ENCODE data around the gene UHMK1.

The UHMK1 gene

DNA sequence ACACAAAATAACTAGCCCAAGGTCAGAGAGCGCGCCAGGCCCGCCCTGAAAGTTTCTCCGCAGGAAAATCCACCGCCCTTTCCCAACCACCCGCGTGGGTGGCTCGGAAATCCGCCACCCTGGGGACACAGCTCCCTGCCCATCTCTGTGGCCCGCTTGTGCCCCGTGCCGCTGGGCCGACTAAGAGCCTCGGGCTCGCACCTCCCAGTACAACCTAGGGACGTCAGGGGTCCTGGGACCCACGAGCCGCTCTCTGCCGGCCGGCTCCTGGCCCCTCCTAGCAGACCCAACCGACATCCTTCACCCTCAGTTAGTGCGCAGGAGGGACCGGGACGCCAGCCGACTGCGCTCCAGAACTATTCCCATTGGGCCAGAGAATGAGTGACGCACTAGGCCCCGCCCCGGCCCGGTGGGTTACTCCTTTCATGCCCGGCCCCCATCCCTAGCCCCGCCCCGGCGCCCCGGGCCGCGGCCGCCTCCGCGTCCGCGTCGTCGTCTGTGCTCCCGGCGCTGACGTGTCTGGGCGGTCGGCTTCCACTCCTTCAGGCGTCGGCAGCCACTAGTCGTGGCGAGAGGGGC, 63.5 kb downstream of the UHMK1 start:
- DNase-seq (ENCODE audit: extremely low read depth, insufficient read length), result peak; percentile 95
- TF ChIP-seq CTCF (IDR thresholded peaks at IDR 0.05; ENCODE audit: insufficient read depth, low read length, poor library complexity, severe bottlenecking), result no peak
- no peaks in the 10 kb centered on the region for H3K27me3 ChIP-seq (replicated peaks; ENCODE audit: control insufficient read depth, insufficient read depth, low read length)
- H3K4me3 ChIP-seq (replicated peaks; ENCODE audit: low read depth, low read length), result peak overlapping the region; percentile 76
- H3K36me3 ChIP-seq (ENCODE audit: control insufficient read depth, insufficient read depth, low read length), result no peaks in the 10 kb centered on the region

DNA sequence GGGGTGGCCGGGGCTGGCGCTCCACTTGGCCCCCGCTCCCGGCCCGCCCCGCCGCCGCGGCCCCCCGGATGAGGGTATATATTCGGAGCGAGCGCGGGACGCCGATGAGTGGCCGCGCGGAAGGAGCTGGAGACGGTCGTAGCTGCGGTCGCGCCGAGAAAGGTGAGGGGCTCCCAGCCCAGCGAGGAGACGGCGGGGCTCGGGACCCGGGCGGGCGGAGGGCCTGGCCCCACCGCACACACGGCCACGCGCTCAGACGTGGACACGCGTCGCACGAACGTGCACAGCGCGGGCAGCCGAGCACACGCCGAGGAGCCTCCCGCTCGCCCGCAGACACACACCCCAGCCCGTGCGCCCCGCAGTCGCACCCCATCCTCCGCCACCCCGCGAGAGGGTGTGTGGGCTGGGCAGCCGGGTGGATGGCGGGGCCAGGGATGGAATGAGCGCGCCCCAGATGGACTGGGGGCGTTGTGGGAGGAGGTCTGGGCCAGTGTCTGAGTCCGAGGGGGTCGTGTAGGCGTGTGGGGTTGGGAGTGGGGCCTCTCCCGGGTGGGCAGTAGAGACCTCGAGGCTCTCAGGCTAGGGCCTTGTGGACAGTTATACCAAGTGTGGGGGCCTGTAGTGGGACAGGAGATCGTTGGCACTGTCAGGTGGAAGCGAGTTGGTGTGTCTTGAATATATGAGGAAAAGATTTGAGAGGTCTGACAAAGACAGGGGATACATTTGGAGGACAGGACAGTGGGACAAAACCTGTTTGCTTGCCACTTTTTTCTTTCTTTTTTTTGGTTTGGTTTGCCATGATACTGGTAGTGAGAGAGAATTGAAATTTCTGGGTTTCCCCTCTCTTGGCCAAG, 64.2 kb downstream of the UHMK1 start, which contains the start of gene UAP1:
UAP1 (plus strand) TSS at position 107 of the 854 bp plus-strand sequence. CDS start 4,347 bp downstream, outside the sequence.
- TF ChIP-seq CTCF (IDR thresholded peaks at IDR 0.05; ENCODE audit: insufficient read depth, low read length, poor library complexity, severe bottlenecking), result no peak
- Histone ChIP-seq H3K36me3 (ENCODE audit: control insufficient read depth, insufficient read depth, low read length) (no peaks in the 10 kb centered on the region), H3K27me3 (replicated peaks; ENCODE audit: control insufficient read depth, insufficient read depth, low read length) (no peaks in the 10 kb centered on the region), H3K4me3 (replicated peaks; ENCODE audit: low read depth, low read length) (peak within 1 kb of the TSS; percentile 76)
- DNase-seq (ENCODE audit: extremely low read depth, insufficient read length), result no peak

GRCh38 chr1:162562470-162562828, 64.8 kb downstream of the UHMK1 start:
- Histone ChIP-seq H3K36me3 (ENCODE audit: control insufficient read depth, insufficient read depth, low read length) (no peaks in the 10 kb centered on the region), H3K27me3 (replicated peaks; ENCODE audit: control insufficient read depth, insufficient read depth, low read length) (no peaks in the 10 kb centered on the region), H3K4me3 (replicated peaks; ENCODE audit: low read depth, low read length) (peak overlapping the region; percentile 76)
- TF ChIP-seq CTCF (IDR thresholded peaks at IDR 0.05; ENCODE audit: insufficient read depth, low read length, poor library complexity, severe bottlenecking), result no peak
- no peak for DNase-seq (ENCODE audit: extremely low read depth, insufficient read length)

DNA sequence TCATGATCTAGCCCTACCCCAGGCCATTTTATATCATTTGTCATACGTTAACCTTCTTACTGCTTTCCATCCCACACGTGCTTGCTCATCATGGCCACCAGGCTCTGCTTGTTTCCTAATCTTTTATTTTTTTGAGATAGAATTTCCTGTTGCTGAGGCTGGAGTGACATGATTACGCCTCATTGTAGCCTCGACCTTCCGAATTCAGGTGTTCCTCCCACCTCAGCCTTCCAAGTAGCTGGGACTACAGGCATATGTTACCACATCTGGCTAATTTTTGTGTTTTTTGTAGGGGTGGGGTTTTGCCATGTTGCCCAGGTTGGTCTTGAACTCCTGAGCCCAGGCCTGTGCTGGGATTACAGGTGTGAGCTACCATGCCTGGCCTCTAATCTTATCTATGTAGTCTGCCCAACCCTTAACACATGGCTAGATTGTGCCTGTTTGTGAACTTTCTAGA, 67.2 kb downstream of the UHMK1 start:
- no peak overlapping the region for H3K4me3 ChIP-seq (replicated peaks; ENCODE audit: low read depth, low read length)
- no peak for TF ChIP-seq CTCF (IDR thresholded peaks at IDR 0.05; ENCODE audit: insufficient read depth, low read length, poor library complexity, severe bottlenecking)
- no peaks in the 10 kb centered on the region for H3K27me3 ChIP-seq (replicated peaks; ENCODE audit: control insufficient read depth, insufficient read depth, low read length)
- H3K36me3 ChIP-seq (ENCODE audit: control insufficient read depth, insufficient read depth, low read length), result no peaks in the 10 kb centered on the region; the same call in 1 of the 2 replicates
- DNase-seq (ENCODE audit: extremely low read depth, insufficient read length), result no peak

DNA sequence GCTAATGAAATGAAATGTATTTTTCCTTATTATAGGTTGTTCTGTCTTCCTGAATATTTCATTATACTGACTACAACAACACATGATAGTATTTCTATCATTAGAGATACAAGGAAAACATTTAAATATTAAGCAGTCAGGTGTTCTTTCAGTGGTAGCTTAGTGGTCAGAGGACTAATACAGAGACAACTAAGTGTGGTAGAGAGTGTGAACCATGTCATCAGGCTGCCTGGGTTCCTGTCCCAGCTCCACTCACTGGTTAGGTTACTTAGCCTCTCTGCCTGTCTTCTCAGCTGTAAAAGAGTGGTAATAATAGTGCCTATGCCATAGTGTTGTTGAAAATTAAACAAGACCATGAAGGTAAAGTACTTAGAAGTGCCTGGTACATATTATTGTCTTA, 67.8 kb downstream of the UHMK1 start:
- TF ChIP-seq CTCF (IDR thresholded peaks at IDR 0.05; ENCODE audit: insufficient read depth, low read length, poor library complexity, severe bottlenecking), result no peak
- Histone ChIP-seq H3K36me3 (ENCODE audit: control insufficient read depth, insufficient read depth, low read length) (no peaks in the 10 kb centered on the region; the same call in 1 of the 2 replicates), H3K27me3 (replicated peaks; ENCODE audit: control insufficient read depth, insufficient read depth, low read length) (no peaks in the 10 kb centered on the region), H3K4me3 (replicated peaks; ENCODE audit: low read depth, low read length) (no peak overlapping the region)
- peak; percentile 7 for DNase-seq (ENCODE audit: extremely low read depth, insufficient read length)

Data from GM06990 (cell line).